Loucy (cell line): ENCODE measurements around the gene FBXL13.

Experiments
- EZH2phosphoT487 ChIP-seq: fragments of 200-600 bp; IDR thresholded peaks from 2 replicates; pipeline ENCODE4 v1.6.1; 2018; ENCODE audit warnings: antibody characterized with exemption, mild to moderate bottlenecking, moderate library complexity, borderline replicate concordance
- TF ChIP-seq, protein P1 (sequence below): fragments of 200-600 bp; sonication (generic); conservative IDR thresholded peaks from 2 replicates; pipeline ENCODE4 v1.5.1; 2014; ENCODE audit warnings: mild to moderate bottlenecking, antibody characterized with exemption, low read length

DNA sequence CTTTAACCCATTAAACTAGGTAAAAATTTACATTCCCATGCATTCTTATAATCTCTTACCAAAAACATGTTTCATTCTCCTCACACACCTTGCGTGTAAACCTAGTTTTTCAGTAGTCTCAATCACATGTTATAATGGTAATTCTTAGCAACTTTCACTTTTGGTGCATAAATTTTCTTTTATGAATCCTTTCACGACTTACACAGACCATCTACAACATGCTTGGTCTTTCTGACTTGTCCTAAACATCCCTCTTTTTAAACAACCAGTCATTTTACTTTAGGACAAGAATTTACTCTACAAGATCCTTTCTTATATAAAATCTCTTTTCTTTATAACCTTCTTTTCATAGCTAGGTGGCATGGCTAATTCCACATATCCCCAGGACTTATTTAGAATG lies 25.8 kb downstream of the FBXL13 start:
- TF ChIP-seq, protein P1, sequence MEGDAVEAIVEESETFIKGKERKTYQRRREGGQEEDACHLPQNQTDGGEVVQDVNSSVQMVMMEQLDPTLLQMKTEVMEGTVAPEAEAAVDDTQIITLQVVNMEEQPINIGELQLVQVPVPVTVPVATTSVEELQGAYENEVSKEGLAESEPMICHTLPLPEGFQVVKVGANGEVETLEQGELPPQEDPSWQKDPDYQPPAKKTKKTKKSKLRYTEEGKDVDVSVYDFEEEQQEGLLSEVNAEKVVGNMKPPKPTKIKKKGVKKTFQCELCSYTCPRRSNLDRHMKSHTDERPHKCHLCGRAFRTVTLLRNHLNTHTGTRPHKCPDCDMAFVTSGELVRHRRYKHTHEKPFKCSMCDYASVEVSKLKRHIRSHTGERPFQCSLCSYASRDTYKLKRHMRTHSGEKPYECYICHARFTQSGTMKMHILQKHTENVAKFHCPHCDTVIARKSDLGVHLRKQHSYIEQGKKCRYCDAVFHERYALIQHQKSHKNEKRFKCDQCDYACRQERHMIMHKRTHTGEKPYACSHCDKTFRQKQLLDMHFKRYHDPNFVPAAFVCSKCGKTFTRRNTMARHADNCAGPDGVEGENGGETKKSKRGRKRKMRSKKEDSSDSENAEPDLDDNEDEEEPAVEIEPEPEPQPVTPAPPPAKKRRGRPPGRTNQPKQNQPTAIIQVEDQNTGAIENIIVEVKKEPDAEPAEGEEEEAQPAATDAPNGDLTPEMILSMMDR, result no peak
- TF ChIP-seq EZH2phosphoT487, result no peak
